ENCODE measurements around the gene CAPNS2. TPM values are rescaled to one million over a fixed set of nuclear protein-coding genes. Genes with fewer than 3 reads are reported as not detected.

Gene CAPNS2
- total RNA-seq, 1 donor from 2014 or later = not detected

DNA sequence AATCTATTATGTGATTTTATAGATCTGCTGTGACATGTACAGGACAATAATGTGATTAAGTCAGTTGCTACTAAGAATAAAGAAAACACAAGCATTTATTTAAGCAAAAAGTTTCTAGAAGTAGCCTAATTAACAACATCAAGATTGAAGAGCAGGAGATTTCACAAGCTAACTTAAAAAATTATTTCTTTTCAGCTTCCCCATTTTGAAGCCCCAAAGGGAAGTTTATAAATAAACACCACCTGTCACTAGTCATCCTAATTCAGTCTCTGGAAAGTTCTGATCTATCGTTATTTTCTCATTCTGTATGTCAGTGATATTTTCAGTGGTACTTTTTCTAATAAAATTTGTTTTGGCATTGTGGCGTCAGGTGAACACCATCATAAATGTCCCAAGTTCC is 8.3 kb downstream of the CAPNS2 start:
- H3K27me3 ChIP-seq (ENCODE audit: control insufficient read depth, insufficient read depth, low read length) = no peaks in the 10 kb centered on the region
- TF ChIP-seq, protein P1, sequence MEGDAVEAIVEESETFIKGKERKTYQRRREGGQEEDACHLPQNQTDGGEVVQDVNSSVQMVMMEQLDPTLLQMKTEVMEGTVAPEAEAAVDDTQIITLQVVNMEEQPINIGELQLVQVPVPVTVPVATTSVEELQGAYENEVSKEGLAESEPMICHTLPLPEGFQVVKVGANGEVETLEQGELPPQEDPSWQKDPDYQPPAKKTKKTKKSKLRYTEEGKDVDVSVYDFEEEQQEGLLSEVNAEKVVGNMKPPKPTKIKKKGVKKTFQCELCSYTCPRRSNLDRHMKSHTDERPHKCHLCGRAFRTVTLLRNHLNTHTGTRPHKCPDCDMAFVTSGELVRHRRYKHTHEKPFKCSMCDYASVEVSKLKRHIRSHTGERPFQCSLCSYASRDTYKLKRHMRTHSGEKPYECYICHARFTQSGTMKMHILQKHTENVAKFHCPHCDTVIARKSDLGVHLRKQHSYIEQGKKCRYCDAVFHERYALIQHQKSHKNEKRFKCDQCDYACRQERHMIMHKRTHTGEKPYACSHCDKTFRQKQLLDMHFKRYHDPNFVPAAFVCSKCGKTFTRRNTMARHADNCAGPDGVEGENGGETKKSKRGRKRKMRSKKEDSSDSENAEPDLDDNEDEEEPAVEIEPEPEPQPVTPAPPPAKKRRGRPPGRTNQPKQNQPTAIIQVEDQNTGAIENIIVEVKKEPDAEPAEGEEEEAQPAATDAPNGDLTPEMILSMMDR (IDR thresholded peaks at IDR 0.05; ENCODE audit: insufficient read depth, low read length, poor library complexity, severe bottlenecking) = no peak
- H3K36me3 ChIP-seq (ENCODE audit: control insufficient read depth, insufficient read depth, low read length) = no peaks in the 10 kb centered on the region
- no peak overlapping the region for H3K4me3 ChIP-seq (ENCODE audit: low read depth, low read length)
- no peak for DNase-seq (ENCODE audit: low read depth)

DNA sequence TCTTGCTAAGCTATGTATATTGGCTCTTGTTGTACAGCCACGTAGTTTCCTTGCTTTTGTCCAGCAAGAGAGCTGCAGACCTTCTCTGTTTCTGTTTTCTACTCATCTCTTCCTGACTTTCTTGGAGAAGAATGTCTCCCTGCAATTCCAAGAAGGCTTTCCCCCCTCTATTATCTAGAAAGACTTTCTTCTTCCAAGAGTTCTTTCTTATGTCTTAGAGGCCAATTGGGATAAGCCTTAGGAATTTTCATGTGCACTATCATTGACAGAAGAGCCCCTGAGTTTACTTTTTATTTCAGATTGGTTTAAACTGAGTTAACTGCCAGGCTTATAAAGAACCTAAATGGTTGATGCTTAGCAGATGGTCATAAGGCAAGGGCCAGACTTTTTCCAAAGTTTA is 9.0 kb downstream of the CAPNS2 start:
- no peak overlapping the region for H3K4me3 ChIP-seq (ENCODE audit: low read depth, low read length)
- H3K27me3 ChIP-seq (ENCODE audit: control insufficient read depth, insufficient read depth, low read length) = no peaks in the 10 kb centered on the region
- TF ChIP-seq, protein P1 (IDR thresholded peaks at IDR 0.05; ENCODE audit: insufficient read depth, low read length, poor library complexity, severe bottlenecking) = no peak
- DNase-seq (ENCODE audit: low read depth) = no peak
- H3K36me3 ChIP-seq (ENCODE audit: control insufficient read depth, insufficient read depth, low read length) = no peaks in the 10 kb centered on the region

DNA sequence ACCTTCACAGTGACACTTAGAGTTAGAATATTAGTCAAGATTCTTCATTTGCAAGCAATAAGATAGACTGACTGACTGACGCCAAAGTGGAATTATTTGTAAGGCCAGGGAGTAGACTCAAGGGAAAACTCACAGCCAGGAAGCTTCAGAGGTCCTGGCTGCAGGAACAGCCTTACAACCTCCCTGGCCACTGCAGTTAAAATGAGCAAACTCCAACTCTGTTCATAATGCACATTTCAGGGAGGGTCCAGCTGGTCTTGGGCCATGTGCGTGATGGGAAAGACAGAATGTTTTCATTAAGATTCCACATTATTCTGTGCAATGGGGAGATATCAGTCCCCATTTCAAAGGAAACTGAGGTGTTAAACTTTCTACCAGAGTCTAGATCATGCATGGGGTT is 9.9 kb downstream of the CAPNS2 start:
- DNase-seq (ENCODE audit: low read depth) = no peak
- TF ChIP-seq, protein P1 (IDR thresholded peaks at IDR 0.05; ENCODE audit: insufficient read depth, low read length, poor library complexity, severe bottlenecking) = no peak
- no peak overlapping the region for H3K4me3 ChIP-seq (ENCODE audit: low read depth, low read length)
- no peaks in the 10 kb centered on the region for H3K27me3 ChIP-seq (ENCODE audit: control insufficient read depth, insufficient read depth, low read length)
- H3K36me3 ChIP-seq (ENCODE audit: control insufficient read depth, insufficient read depth, low read length) = no peaks in the 10 kb centered on the region

DNA sequence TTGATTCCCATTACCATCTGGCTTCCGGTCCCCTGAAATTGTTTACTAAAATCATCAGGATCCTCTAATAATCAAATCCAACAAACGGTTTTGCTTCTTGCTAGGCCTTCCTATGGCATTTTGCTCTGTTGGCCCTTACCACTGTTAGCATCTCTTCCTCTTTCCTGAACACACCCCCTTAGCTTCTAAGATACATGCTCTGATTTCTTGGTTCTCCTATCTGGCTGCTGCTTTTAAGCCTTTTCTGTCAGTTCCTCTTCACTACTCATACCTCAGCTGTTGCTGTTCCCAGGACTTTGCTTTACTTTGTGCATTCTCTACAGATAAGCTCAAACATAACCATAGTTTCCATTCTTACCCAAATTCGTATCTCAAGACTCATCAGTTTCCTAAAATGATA is 11.4 kb downstream of the CAPNS2 start:
- Histone ChIP-seq H3K4me3 (ENCODE audit: low read depth, low read length) (no peak overlapping the region), H3K27me3 (ENCODE audit: control insufficient read depth, insufficient read depth, low read length) (no peaks in the 10 kb centered on the region), H3K36me3 (ENCODE audit: control insufficient read depth, insufficient read depth, low read length) (no peaks in the 10 kb centered on the region)
- TF ChIP-seq, protein P1 (IDR thresholded peaks at IDR 0.05; ENCODE audit: insufficient read depth, low read length, poor library complexity, severe bottlenecking) = no peak
- DNase-seq (ENCODE audit: low read depth) = no peak

DNA sequence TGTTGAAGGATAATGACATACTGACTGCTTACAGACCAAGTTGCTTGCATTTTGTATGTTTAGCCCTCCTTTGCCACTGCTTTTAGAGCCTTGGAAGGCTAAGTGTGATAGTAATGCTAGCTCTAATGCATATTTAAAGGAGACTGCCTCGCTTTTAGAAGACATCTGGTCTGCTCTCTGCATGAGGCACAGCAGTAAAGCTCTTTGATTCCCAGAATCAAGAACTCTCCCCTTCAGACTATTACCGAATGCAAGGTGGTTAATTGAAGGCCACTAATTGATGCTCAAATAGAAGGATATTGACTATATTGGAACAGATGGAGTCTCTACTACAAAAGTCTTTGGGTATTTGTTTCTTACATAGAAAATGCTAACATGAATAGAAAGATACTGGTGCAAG is 19.1 kb downstream of the CAPNS2 start:
- H3K4me3 ChIP-seq (ENCODE audit: low read depth, low read length) = no peak overlapping the region
- TF ChIP-seq, protein P1 (IDR thresholded peaks at IDR 0.05; ENCODE audit: insufficient read depth, low read length, poor library complexity, severe bottlenecking) = no peak
- H3K27me3 ChIP-seq (ENCODE audit: control insufficient read depth, insufficient read depth, low read length) = no peaks in the 10 kb centered on the region
- DNase-seq (ENCODE audit: low read depth) = no peak
- H3K36me3 ChIP-seq (ENCODE audit: control insufficient read depth, insufficient read depth, low read length) = no peaks in the 10 kb centered on the region

DNA sequence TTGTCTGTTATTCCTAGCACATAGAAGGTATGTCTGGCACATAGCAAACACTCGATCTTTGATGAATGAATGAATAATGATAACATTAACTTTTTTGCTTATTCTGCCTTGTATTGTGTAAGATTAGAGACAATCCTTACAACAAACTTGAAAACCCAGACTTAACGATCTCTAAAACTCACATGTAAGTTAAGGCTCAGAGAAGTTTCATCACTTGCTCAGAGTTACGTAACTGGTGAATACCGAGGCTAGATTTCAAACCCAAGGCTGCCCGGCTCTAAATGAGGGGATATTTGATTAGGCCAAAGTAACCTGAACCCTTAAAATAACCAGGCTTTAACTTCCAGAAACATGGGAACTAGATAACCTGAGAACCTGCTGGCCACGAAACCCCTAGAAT is 22.3 kb downstream of the CAPNS2 start:
- TF ChIP-seq, protein P1 (IDR thresholded peaks at IDR 0.05; ENCODE audit: insufficient read depth, low read length, poor library complexity, severe bottlenecking) = no peak
- H3K27me3 ChIP-seq (ENCODE audit: control insufficient read depth, insufficient read depth, low read length) = no peaks in the 10 kb centered on the region
- no peak for DNase-seq (ENCODE audit: low read depth)

More for the DNA sequence above, 22.3 kb downstream of the CAPNS2 start:
- H3K36me3 ChIP-seq (ENCODE audit: control insufficient read depth, insufficient read depth, low read length) = no peaks in the 10 kb centered on the region
- no peak overlapping the region for H3K4me3 ChIP-seq (ENCODE audit: low read depth, low read length)

Data from kidney epithelial cell (primary cell).